B cell (primary cell): ENCODE results near the gene XPO1. TPM values are rescaled to one million over a fixed set of nuclear protein-coding genes. Genes with fewer than 3 reads are reported as not detected.

Experiments
- ATAC-seq: fragments of 200-7000 bp; cut with Tn5 transposase; one replicate; pipeline ENCODE4 v1.10.0; 2021; ENCODE audit warnings: low read depth, mild to moderate bottlenecking, moderate number of reproducible peaks, moderate library complexity
- CTCF ChIA-PET: fragments of 350-600 bp; sonication (Branson Sonifier 250); formaldehyde crosslinking; loops from one replicate; lab custom pipeline; 2021; ENCODE audit warnings: antibody characterized with exemption, inconsistent platforms; lab: Charles Lee
- POLR2A ChIA-PET: fragments of 350-600 bp; sonication (Branson Sonifier 250); formaldehyde crosslinking; loops from one replicate; lab custom pipeline; 2021; ENCODE audit warnings: antibody characterized with exemption; lab: Charles Lee
- DNase-seq: peaks from one replicate; pipeline ENCODE4 v3.0.0; 2013
- H2AFZ ChIP-seq: 2 replicates; pipeline ENCODE4 v1.6.1; 2012; ENCODE audit warnings: mild to moderate bottlenecking, low read depth, low read length; ENCODE audit not compliant: insufficient read depth, poor library complexity, severe bottlenecking
- H3K27ac ChIP-seq, 2 donors: 1 replicate in 1 of 2; 2 replicates in 1 of 2; pipeline ENCODE4 v1.5.1; 2012 to 2013; ENCODE audit warnings: low read length in 2 of 2, mild to moderate bottlenecking in 2 of 2, moderate library complexity in 1 of 2
- H3K27me3 ChIP-seq, 4 experiments: fragments of 200-600 bp in 1 of 4; sonication (generic) in 1 of 4; replicated peaks in 1 of 4; 1 replicate in 2 of 4; 2 replicates in 2 of 4; pipeline versions ENCODE4 v1.6.1 to v1.7.0; 2013 to 2016; ENCODE audit warnings: low read length in 3 of 4, mild to moderate bottlenecking in 2 of 4, mixed read lengths in 1 of 4, moderate library complexity in 1 of 4; ENCODE audit not compliant: insufficient read depth in 4 of 4, control insufficient read depth in 3 of 4; ENCODE audit errors: control extremely low read depth in 1 of 4
- H3K36me3 ChIP-seq, 2 experiments: replicated peaks in 1 of 2; 1 replicate in 1 of 2; 2 replicates in 1 of 2; pipeline versions ENCODE4 v1.6.1 to v1.7.1; 2013; ENCODE audit warnings: low read length in 1 of 2; ENCODE audit not compliant: insufficient read depth in 2 of 2, control insufficient read depth in 1 of 2; ENCODE audit errors: control extremely low read depth in 1 of 2, extremely low read depth in 1 of 2
- H3K4me1 ChIP-seq, 2 donors: fragments of 200-600 bp in 1 of 2; sonication (generic) in 1 of 2; 1 replicate in 1 of 2; 2 replicates in 1 of 2; pipeline versions ENCODE4 v1.5.1 to v1.6.1; 2013 to 2017; ENCODE audit warnings: low read length in 2 of 2; ENCODE audit not compliant: control insufficient read depth in 2 of 2, insufficient read depth in 2 of 2
- H3K4me2 ChIP-seq: replicated peaks from 2 replicates; pipeline ENCODE3; 2012; ENCODE audit warnings: mild to moderate bottlenecking, low read depth, low read length; ENCODE audit not compliant: poor library complexity, severe bottlenecking
- H3K4me3 ChIP-seq, 5 experiments: fragments of 200-600 bp in 1 of 5; sonication (generic) in 1 of 5; 1 replicate in 3 of 5; 2 replicates in 2 of 5; pipeline versions ENCODE4 v1.5.1 to v1.7.0; 2011 to 2016; ENCODE audit warnings: low read length in 4 of 5, mild to moderate bottlenecking in 4 of 5, low read depth in 2 of 5, control low read depth in 1 of 5, moderate library complexity in 1 of 5; ENCODE audit not compliant: insufficient read depth in 1 of 5; ENCODE audit errors: control extremely low read depth in 1 of 5, extremely low read depth in 1 of 5
- H3K79me2 ChIP-seq: fragments of 200-600 bp; sonication (generic); one replicate; pipeline ENCODE4 v1.6.0; 2016; ENCODE audit warnings: low read length; ENCODE audit not compliant: control insufficient read depth, insufficient read depth
- H3K9ac ChIP-seq: fragments of 200-600 bp; sonication (generic); 2 replicates; pipeline ENCODE4 v1.6.1; 2017; ENCODE audit warnings: mild to moderate bottlenecking, low read length, moderate library complexity
- H3K9me3 ChIP-seq, 3 donors: one replicate each; pipeline versions ENCODE4 v1.6.1 to v1.7.1; 2013; ENCODE audit warnings: low read length in 2 of 3; ENCODE audit not compliant: control insufficient read depth in 2 of 3, insufficient read depth in 1 of 3; ENCODE audit errors: control extremely low read depth in 1 of 3
- H4K20me1 ChIP-seq: 2 replicates; pipeline ENCODE4 v1.6.0; 2012; ENCODE audit warnings: mild to moderate bottlenecking, low read length; ENCODE audit not compliant: insufficient read depth, control insufficient read depth, poor library complexity, severe bottlenecking
- H3K27ac Mint-ChIP-seq: one replicate; pipeline ENCODE4 v1.8.0; 2021; ENCODE audit warnings: mixed read lengths
- H3K27me3 Mint-ChIP-seq: one replicate; pipeline ENCODE4 v1.8.0; 2021; ENCODE audit warnings: mixed read lengths
- H3K4me1 Mint-ChIP-seq: one replicate; pipeline ENCODE4 v1.8.0; 2021; ENCODE audit warnings: mixed read lengths
- H3K4me3 Mint-ChIP-seq: one replicate; pipeline ENCODE4 v1.8.0; 2021; ENCODE audit warnings: mixed read lengths
- H3K9me3 Mint-ChIP-seq: one replicate; pipeline ENCODE4 v1.8.0; 2022; ENCODE audit warnings: mixed read lengths; ENCODE audit not compliant: insufficient read depth
- CTCF ChIP-seq: fragments of 200-600 bp; IDR thresholded peaks from one replicate; pipeline ENCODE4 v1.8.0; 2022; ENCODE audit warnings: antibody characterized with exemption, mild to moderate bottlenecking
- EZH2 ChIP-seq: IDR thresholded peaks from 2 replicates; pipeline ENCODE4 v1.6.1; 2012; ENCODE audit warnings: borderline replicate concordance, low read depth, mild to moderate bottlenecking, moderate library complexity, low read length; ENCODE audit not compliant: insufficient read depth, poor library complexity, severe bottlenecking
- WGBS: methylation state at CpG from one replicate; pipeline ENCODE4 v1.1.5; 2013; ENCODE audit warnings: missing lambda C conversion rate; ENCODE audit not compliant: insufficient coverage; 5-methylcytosine and 5-hydroxymethylcytosine counted together
- intact Hi-C: fragments of 100-400 bp; cut with micrococcal nuclease; formaldehyde crosslinking; loops from one replicate; pipeline ENCODE4 v1.10.0; 2022
- polyA plus RNA-seq: library from polyadenylated mRNA; depleted of rRNA; stranded (reverse); fragments of >200 nt; gene quantifications from 2 replicates; pipeline ENCODE4 v1.2.3, GENCODE V29; 2012
- total RNA-seq, 2 donors: library from RNA; stranded (reverse); fragments of 120-200 nt in 1 of 2; gene quantifications; 1 replicate in 1 of 2; 2 replicates in 1 of 2; pipeline versions ENCODE4 v1.2.3 to v1.2.4, GENCODE V29; 2013 to 2022

The XPO1 gene
- total and polyA plus RNA-seq, 2 donors (not counting 1 experiment from before 2014, with no cell fraction given), result 43.8 to 208 TPM

GRCh38 chr2:61437170-61437569 lies 101.0 kb downstream of the XPO1 start:
- H3K27me3 ChIP-seq, result no peaks in the 10 kb centered on the region
- peaks cover 0 to 22% (median 4%) of the 10 kb centered on the region in 3 donors for H3K9me3 ChIP-seq
- CTCF ChIA-PET, result interaction anchor here (0.6 to 3.7 kb wide), 2 partner anchors 11 to 55 kb away, joined by 3 to 25 read pairs; no protein-coding TSS in a partner anchor
- TF ChIP-seq EZH2 (no peak), CTCF (no peak)
- POLR2A ChIA-PET, result no interaction called here
- peaks cover 0 to 1% of the 10 kb centered on the region in 2 experiments for H3K36me3 ChIP-seq
- H3K27ac ChIP-seq, result no peak overlapping the region
- ATAC-seq (no peak), DNase-seq (no peak)
- Mint-ChIP-seq H3K9me3 (peaks cover 4% of the 10 kb centered on the region), H3K4me3 (no peak overlapping the region), H3K4me1 (peaks cover 75% of the 10 kb centered on the region), H3K27me3 (no peaks in the 10 kb centered on the region), H3K27ac (no peak overlapping the region)
- H4K20me1 ChIP-seq, result peaks cover 73% of the 10 kb centered on the region
- H2AFZ ChIP-seq, result no peak overlapping the region
- peaks cover 47 to 50% of the 10 kb centered on the region in 2 donors for H3K4me1 ChIP-seq
- no peak overlapping the region for H3K4me2 ChIP-seq
- intact Hi-C loops, result no loop called here
- no peak overlapping the region for H3K9ac ChIP-seq
- H3K79me2 ChIP-seq, result peaks cover 99% of the 10 kb centered on the region
- 88% methylated on average over 3 of the region's 4 CpGs for WGBS
- no peak overlapping the region for H3K4me3 ChIP-seq

- no peak overlapping the region for H2AFZ ChIP-seq
- H3K4me3 ChIP-seq, result no peak overlapping the region
- no peak overlapping the region for H3K9ac ChIP-seq
- ChIA-PET POLR2A (no interaction called here), CTCF (interaction anchor here (3.7 kb wide), 1 partner anchor 9 kb away, joined by 25 read pairs; no protein-coding TSS in a partner anchor)
- H3K27ac ChIP-seq, result peak overlapping the region in 1 of 2 donors; percentile 17
- H3K9me3 Mint-ChIP-seq, result peaks cover 4% of the 10 kb centered on the region
- peak overlapping the region; percentile 12 for H3K27ac Mint-ChIP-seq
- peaks cover 64% of the 10 kb centered on the region for H3K4me1 Mint-ChIP-seq
- WGBS, result 80% methylated on average over 1 of the region's 2 CpGs
- H3K36me3 ChIP-seq, result peaks cover 0 to 1% of the 10 kb centered on the region in 2 experiments
- H3K79me2 ChIP-seq, result peaks cover 99% of the 10 kb centered on the region
- intact Hi-C loops, result no loop called here
- TF ChIP-seq CTCF (no peak), EZH2 (no peak)
- H4K20me1 ChIP-seq, result peaks cover 66% of the 10 kb centered on the region
- no peak for ATAC-seq
- no peak for DNase-seq
- peak overlapping the region; percentile 33 for H3K4me2 ChIP-seq
- no peaks in the 10 kb centered on the region for H3K27me3 Mint-ChIP-seq
- no peaks in the 10 kb centered on the region for H3K27me3 ChIP-seq
- H3K4me1 ChIP-seq, result peaks cover 36 to 40% of the 10 kb centered on the region in 2 donors
- H3K4me3 Mint-ChIP-seq, result peak overlapping the region; percentile 9
- peaks cover 0 to 19% (median 4%) of the 10 kb centered on the region in 3 donors for H3K9me3 ChIP-seq
Observed at GRCh38 chr2:61436092-61436491, 102.1 kb downstream of the XPO1 start.
